Measurements from ENCODE around the gene EEF1AKMT3.

The EEF1AKMT3 gene

DNA sequence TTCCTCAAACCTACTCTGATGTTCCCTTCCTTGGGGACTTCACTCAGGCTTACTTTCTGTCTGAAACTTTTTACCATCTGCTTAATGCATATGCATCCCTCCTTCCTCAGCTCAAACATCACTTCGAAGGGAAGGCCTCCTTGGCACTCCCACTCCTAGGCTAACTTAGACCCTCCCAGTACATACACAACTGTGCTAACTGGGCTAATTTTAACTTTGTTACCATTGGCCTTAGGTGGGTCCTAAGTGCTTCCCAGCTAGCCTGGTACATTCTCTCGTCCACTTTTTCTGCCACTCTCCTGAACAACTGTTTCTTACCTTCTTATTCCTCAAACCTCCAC, 3.8 kb downstream of the EEF1AKMT3 start:
- DNase-seq (ENCODE audit: low read depth) = no peak
- TF ChIP-seq, protein P1, sequence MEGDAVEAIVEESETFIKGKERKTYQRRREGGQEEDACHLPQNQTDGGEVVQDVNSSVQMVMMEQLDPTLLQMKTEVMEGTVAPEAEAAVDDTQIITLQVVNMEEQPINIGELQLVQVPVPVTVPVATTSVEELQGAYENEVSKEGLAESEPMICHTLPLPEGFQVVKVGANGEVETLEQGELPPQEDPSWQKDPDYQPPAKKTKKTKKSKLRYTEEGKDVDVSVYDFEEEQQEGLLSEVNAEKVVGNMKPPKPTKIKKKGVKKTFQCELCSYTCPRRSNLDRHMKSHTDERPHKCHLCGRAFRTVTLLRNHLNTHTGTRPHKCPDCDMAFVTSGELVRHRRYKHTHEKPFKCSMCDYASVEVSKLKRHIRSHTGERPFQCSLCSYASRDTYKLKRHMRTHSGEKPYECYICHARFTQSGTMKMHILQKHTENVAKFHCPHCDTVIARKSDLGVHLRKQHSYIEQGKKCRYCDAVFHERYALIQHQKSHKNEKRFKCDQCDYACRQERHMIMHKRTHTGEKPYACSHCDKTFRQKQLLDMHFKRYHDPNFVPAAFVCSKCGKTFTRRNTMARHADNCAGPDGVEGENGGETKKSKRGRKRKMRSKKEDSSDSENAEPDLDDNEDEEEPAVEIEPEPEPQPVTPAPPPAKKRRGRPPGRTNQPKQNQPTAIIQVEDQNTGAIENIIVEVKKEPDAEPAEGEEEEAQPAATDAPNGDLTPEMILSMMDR (conservative IDR thresholded peaks at IDR 0.05; ENCODE audit: low read length) = no peak
- no peak overlapping the region for H3K4me3 ChIP-seq (ENCODE audit: low read length)

DNA sequence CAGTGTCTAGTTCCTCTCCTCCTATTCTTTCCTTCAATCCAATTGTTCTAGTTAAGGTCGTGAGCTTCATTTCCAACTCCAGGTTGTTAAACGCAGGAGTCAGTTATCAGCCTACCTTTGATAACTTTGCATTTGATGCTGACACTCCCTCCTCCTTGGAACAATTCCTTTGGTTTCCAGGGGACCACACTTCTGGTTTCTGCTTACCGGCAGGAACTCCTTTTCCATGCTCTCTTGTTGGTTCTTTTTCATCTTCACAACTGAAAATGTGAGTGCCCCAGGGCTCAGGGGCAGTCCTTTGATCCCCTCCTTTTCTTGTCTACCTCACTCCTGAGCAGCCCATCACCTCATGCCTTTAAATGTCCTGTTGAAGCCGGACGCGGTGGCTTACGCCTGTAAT, 5.0 kb downstream of the EEF1AKMT3 start:
- TF ChIP-seq, protein P1 (conservative IDR thresholded peaks at IDR 0.05; ENCODE audit: low read length) = no peak
- no peak for DNase-seq (ENCODE audit: low read depth)
- no peak overlapping the region for H3K4me3 ChIP-seq (ENCODE audit: low read length)

GRCh38 chr12:57777911-57778310, 5.5 kb downstream of the EEF1AKMT3 start:
- no peak overlapping the region for H3K4me3 ChIP-seq (ENCODE audit: low read length)
- TF ChIP-seq, protein P1 (conservative IDR thresholded peaks at IDR 0.05; ENCODE audit: low read length) = no peak
- no peak for DNase-seq (ENCODE audit: low read depth)

GRCh38 chr12:57779736-57780135, 7.3 kb downstream of the EEF1AKMT3 start:
- DNase-seq (ENCODE audit: low read depth) = no peak
- no peak overlapping the region for H3K4me3 ChIP-seq (ENCODE audit: low read length)
- TF ChIP-seq, protein P1 (conservative IDR thresholded peaks at IDR 0.05; ENCODE audit: low read length) = no peak

GRCh38 chr12:57780284-57780897, 8.0 kb downstream of the EEF1AKMT3 start:
- TF ChIP-seq, protein P1 (conservative IDR thresholded peaks at IDR 0.05; ENCODE audit: low read length) = no peak
- DNase-seq (ENCODE audit: low read depth) = no peak
- no peak overlapping the region for H3K4me3 ChIP-seq (ENCODE audit: low read length)

DNA sequence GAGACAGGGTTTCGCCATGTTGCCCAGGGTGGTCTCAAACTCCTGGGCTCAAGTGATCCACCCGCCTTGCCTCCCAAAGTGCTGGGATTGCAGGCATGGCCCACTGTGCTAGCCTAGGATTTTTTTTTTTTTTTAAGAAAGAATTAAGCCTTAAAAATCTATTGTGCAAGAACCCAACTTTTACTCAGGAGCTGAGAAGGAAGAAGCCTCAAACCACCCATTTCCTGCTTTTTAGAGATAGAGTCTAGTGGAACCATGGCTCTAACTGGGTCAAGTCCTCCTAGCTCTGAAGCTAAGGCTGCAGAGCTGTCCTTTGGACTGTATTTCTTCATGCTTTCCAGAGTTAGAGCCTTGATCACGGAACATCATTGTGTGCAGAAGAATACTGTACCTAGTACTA, 8.8 kb downstream of the EEF1AKMT3 start:
- H3K4me3 ChIP-seq (ENCODE audit: low read length) = no peak overlapping the region
- DNase-seq (ENCODE audit: low read depth) = no peak
- TF ChIP-seq, protein P1 (conservative IDR thresholded peaks at IDR 0.05; ENCODE audit: low read length) = no peak

GRCh38 chr12:57781801-57782200, 9.4 kb downstream of the EEF1AKMT3 start:
- DNase-seq (ENCODE audit: low read depth) = no peak
- H3K4me3 ChIP-seq (ENCODE audit: low read length) = no peak overlapping the region
- TF ChIP-seq, protein P1 (conservative IDR thresholded peaks at IDR 0.05; ENCODE audit: low read length) = no peak

Data from AG10803 (cell line).